Stimulated activated effector memory CD8-positive, alpha-beta T cell treated with anti-CD3 and anti-CD28 coated beads, Interleukin-12 subunit alpha, Interleukin-12 subunit beta, amount 100 ng/mL, for 72 hours (primary cell): ENCODE data around the gene TK1.

Experiments used
- ATAC-seq: fragments of 150-1000 bp; cut with Tn5 transposase; 2 replicates; pipeline ENCODE4 v1.10.0; 2021
- DNase-seq, 2 donors: peaks; one replicate each; pipeline ENCODE4 v3.0.0; 2021 to 2022; ENCODE audit warnings: low spot score in 2 of 2
- H3K27ac Mint-ChIP-seq: one replicate; pipeline ENCODE4 v1.8.0; 2022; ENCODE audit warnings: mild to moderate bottlenecking, mixed read lengths
- H3K36me3 Mint-ChIP-seq: one replicate; pipeline ENCODE4 v1.8.0; 2022; ENCODE audit warnings: mild to moderate bottlenecking, mixed read lengths
- H3K4me1 Mint-ChIP-seq: one replicate; pipeline ENCODE4 v1.8.0; 2022; ENCODE audit warnings: mixed read lengths
- H3K4me3 Mint-ChIP-seq: one replicate; pipeline ENCODE4 v1.8.0; 2022; ENCODE audit warnings: mild to moderate bottlenecking, mixed read lengths
- H3K9me3 Mint-ChIP-seq: one replicate; pipeline ENCODE4 v1.8.0; 2022; ENCODE audit warnings: mixed read lengths

TK1 gene

DNA sequence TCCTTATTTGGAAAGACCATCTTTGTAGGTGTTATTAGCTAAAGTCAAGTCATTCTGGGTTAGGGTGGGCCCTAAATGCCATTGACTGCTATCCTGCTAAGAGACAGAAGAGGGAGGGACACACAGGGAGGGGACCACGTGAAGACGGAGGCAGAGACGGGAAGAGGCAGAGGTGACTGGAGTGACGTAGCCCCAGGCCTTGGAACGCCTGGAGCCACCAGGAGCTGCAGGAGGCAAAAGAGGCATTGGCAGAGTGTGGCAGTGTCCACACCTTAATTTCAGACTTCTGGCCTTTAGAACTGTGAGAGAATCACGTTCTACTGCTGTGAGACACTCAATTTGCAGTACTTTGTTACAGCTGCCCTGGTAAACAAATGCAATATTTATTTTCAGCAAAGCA is 13.6 kb upstream of the TK1 start:
- no peaks in the 10 kb centered on the region for H3K9me3 Mint-ChIP-seq
- DNase-seq (no peak), ATAC-seq (no peak)
- H3K4me1 Mint-ChIP-seq: peaks cover 7% of the 10 kb centered on the region
- peaks cover 25% of the 10 kb centered on the region for H3K36me3 Mint-ChIP-seq
- no peak overlapping the region for H3K27ac Mint-ChIP-seq
- no peak overlapping the region for H3K4me3 Mint-ChIP-seq

- Mint-ChIP-seq H3K4me1 (peaks cover 7% of the 10 kb centered on the region), H3K27ac (peak overlapping the region; percentile 23), H3K9me3 (no peaks in the 10 kb centered on the region), H3K4me3 (no peak overlapping the region), H3K36me3 (peaks cover 55% of the 10 kb centered on the region)
- no peak for DNase-seq
- no peak for ATAC-seq
Observed at GRCh38 chr17:78197147-78197832, 10.4 kb upstream of the TK1 start.

GRCh38 chr17:78196716-78197115 is 9.9 kb upstream of the TK1 start:
- no peak for ATAC-seq
- no peak for DNase-seq
- no peaks in the 10 kb centered on the region for H3K9me3 Mint-ChIP-seq
- H3K27ac Mint-ChIP-seq: no peak overlapping the region
- H3K4me3 Mint-ChIP-seq: no peak overlapping the region
- peaks cover 7% of the 10 kb centered on the region for H3K4me1 Mint-ChIP-seq
- H3K36me3 Mint-ChIP-seq: peaks cover 60% of the 10 kb centered on the region

- Mint-ChIP-seq H3K36me3 (peaks cover 64% of the 10 kb centered on the region), H3K4me1 (peaks cover 32% of the 10 kb centered on the region), H3K9me3 (no peaks in the 10 kb centered on the region), H3K4me3 (peak overlapping the region; percentile 74), H3K27ac (peak overlapping the region; percentile 81)
- ATAC-seq (peak; percentile 5), DNase-seq (no peak)
Observed at GRCh38 chr17:78185981-78186691, 716 bp downstream of the TK1 start.

GRCh38 chr17:78184868-78185267 is 2.0 kb downstream of the TK1 start:
- peak overlapping the region; percentile 74 for H3K4me3 Mint-ChIP-seq
- DNase-seq (no peak), ATAC-seq (no peak)
- H3K36me3 Mint-ChIP-seq: peaks cover 69% of the 10 kb centered on the region
- peaks cover 37% of the 10 kb centered on the region for H3K4me1 Mint-ChIP-seq
- H3K9me3 Mint-ChIP-seq: no peaks in the 10 kb centered on the region
- no peak overlapping the region for H3K27ac Mint-ChIP-seq

GRCh38 chr17:78184351-78184750 is 2.5 kb downstream of the TK1 start:
- Mint-ChIP-seq H3K4me3 (peak overlapping the region; percentile 74), H3K4me1 (peaks cover 36% of the 10 kb centered on the region), H3K36me3 (peaks cover 74% of the 10 kb centered on the region), H3K9me3 (no peaks in the 10 kb centered on the region), H3K27ac (no peak overlapping the region)
- ATAC-seq: no peak
- no peak for DNase-seq

DNA sequence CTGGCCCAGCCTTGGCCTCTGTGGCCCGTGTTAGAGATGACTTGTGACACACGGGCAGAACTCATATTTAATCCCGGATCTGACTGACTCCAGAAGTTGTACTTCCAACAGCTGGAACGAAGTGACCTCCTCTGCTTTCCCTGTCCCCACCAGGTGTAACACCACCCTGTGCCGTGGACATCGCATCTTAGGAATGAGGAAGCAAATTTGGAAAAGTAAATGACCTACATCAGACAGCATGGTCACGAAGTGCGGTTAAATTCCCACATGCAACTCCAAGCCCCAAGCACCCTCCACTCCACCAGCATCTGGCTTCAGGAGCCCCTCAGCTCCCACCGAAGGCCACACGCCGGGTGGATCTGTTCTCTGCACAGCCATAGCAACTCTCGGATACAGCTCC is 2.9 kb downstream of the TK1 start:
- no peak overlapping the region for H3K27ac Mint-ChIP-seq
- DNase-seq (no peak), ATAC-seq (no peak)
- H3K9me3 Mint-ChIP-seq: no peaks in the 10 kb centered on the region
- peaks cover 78% of the 10 kb centered on the region for H3K36me3 Mint-ChIP-seq
- peak overlapping the region; percentile 74 for H3K4me3 Mint-ChIP-seq
- H3K4me1 Mint-ChIP-seq: peaks cover 36% of the 10 kb centered on the region

DNA sequence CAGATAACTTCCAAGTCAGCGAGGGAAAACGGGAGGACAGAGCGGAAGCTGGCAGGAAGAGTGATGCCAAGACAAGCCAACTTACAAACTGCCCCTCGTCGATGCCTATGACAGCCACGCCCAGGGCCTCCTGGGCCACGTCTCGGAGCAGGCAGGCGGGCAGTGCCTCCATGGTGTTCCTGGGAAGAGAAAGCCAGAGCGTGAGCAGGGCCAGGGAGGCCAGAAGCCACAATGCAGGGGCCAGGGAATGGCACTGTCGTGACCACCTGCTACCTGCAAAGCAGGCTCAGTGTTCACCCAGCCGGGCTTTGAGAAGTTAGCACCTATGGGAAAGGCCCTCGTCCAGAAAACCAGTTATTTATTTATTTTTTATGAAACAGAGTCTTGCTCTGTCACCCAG is 4.3 kb downstream of the TK1 start:
- peaks cover 92% of the 10 kb centered on the region for H3K36me3 Mint-ChIP-seq
- no peak overlapping the region for H3K27ac Mint-ChIP-seq
- H3K9me3 Mint-ChIP-seq: no peaks in the 10 kb centered on the region
- peaks cover 31% of the 10 kb centered on the region for H3K4me1 Mint-ChIP-seq
- DNase-seq: no peak
- no peak for ATAC-seq
- no peak overlapping the region for H3K4me3 Mint-ChIP-seq

- Mint-ChIP-seq H3K4me3 (peak overlapping the region; percentile 15), H3K4me1 (peaks cover 40% of the 10 kb centered on the region), H3K27ac (peak overlapping the region; percentile 2), H3K36me3 (peaks cover 98% of the 10 kb centered on the region), H3K9me3 (no peaks in the 10 kb centered on the region)
- no peak for DNase-seq
- ATAC-seq: no peak
Observed at GRCh38 chr17:78180508-78180907, 6.3 kb downstream of the TK1 start.

GRCh38 chr17:78180083-78180482 is 6.8 kb downstream of the TK1 start:
- Mint-ChIP-seq H3K4me3 (peak overlapping the region; percentile 15), H3K9me3 (no peaks in the 10 kb centered on the region), H3K4me1 (peaks cover 38% of the 10 kb centered on the region), H3K27ac (peak overlapping the region; percentile 2), H3K36me3 (peaks cover 98% of the 10 kb centered on the region)
- DNase-seq: no peak
- ATAC-seq: peak; percentile 22

- H3K4me1 Mint-ChIP-seq: peaks cover 32% of the 10 kb centered on the region
- H3K9me3 Mint-ChIP-seq: no peaks in the 10 kb centered on the region
- no peak for ATAC-seq
- DNase-seq: no peak
- H3K36me3 Mint-ChIP-seq: peaks cover 98% of the 10 kb centered on the region
- H3K27ac Mint-ChIP-seq: no peak overlapping the region
- peak overlapping the region; percentile 15 for H3K4me3 Mint-ChIP-seq
Observed at GRCh38 chr17:78179372-78179771, 7.5 kb downstream of the TK1 start.

DNA sequence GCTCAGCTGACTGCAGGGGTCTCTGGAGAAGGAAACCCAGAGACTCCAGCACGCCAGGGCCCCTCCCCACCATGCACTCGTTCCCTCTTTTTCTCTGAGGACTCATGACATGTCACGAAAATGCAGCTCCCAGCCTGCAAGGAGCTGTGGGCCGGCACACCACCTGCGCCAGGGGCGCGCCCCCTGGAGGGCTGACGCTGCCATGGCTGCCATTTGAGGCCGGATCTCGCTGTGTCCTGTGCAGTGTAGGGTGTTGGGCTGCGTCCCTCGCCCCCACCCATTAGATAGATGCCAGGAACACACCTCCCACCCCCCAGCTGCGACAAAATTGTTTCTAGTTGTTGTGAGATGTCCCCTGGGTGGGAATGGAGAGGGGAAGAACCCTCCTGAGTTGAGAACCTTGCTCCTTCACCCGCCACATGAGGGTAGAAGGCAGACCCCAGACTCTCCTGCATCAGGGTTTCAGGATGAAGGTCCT is 10.3 kb downstream of the TK1 start:
- Mint-ChIP-seq H3K9me3 (no peaks in the 10 kb centered on the region), H3K27ac (peak overlapping the region; percentile 61), H3K4me1 (peaks cover 50% of the 10 kb centered on the region), H3K4me3 (no peak overlapping the region), H3K36me3 (peaks cover 98% of the 10 kb centered on the region)
- peak; percentile 68 to 84 for DNase-seq
- peak; percentile 81 for ATAC-seq

- no peak overlapping the region for H3K27ac Mint-ChIP-seq
Observed at GRCh38 chr17:78175643-78175981, 11.2 kb downstream of the TK1 start.

DNA sequence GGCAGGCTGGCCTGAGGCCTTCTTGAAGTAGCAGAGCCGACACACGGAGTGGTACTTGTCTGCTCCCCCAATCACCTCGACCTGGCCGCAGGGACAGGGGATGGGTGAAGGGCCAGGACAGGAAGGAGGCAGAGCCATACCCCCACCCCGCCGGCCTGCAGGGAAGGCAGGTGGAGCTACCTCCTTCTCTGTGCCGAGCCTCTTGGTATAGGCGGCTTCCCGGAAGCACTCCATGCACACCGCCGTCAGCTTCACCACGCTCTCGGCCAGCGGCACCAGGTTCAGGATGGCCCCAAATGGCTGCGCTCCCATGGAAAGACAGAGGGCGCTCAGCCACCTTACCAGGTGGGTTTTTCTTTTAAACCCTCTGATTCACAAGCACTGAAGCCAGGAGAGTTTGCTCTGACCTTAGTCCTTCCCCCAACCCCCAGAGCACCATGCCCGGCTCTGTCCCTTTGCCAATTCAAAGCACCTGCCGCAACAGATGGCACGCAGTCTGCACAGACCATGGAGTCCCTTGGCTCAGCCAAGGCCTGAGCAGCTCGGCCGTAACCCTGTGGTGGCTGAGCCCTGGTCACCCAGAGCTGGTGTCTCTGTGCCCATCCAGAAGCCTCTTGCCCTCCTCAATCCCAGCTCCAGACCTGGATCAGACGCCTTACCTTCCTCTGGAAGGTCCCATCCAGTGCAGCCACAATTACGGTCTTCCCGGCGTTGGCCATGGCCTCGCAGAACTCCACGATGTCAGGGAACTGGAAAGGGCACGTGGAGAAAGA is 11.8 kb downstream of the TK1 start:
- H3K27ac Mint-ChIP-seq: no peak overlapping the region
- H3K9me3 Mint-ChIP-seq: no peaks in the 10 kb centered on the region
- H3K4me3 Mint-ChIP-seq: no peak overlapping the region
- H3K36me3 Mint-ChIP-seq: peaks cover 98% of the 10 kb centered on the region
- peaks cover 56% of the 10 kb centered on the region for H3K4me1 Mint-ChIP-seq
- no peak for DNase-seq
- no peak for ATAC-seq

More at GRCh38 chr17:78175643-78175981, 11.2 kb downstream of the TK1 start:
- Mint-ChIP-seq H3K4me1 (peaks cover 56% of the 10 kb centered on the region), H3K4me3 (no peak overlapping the region), H3K36me3 (peaks cover 98% of the 10 kb centered on the region), H3K9me3 (no peaks in the 10 kb centered on the region)
- DNase-seq (no peak), ATAC-seq (no peak)

DNA sequence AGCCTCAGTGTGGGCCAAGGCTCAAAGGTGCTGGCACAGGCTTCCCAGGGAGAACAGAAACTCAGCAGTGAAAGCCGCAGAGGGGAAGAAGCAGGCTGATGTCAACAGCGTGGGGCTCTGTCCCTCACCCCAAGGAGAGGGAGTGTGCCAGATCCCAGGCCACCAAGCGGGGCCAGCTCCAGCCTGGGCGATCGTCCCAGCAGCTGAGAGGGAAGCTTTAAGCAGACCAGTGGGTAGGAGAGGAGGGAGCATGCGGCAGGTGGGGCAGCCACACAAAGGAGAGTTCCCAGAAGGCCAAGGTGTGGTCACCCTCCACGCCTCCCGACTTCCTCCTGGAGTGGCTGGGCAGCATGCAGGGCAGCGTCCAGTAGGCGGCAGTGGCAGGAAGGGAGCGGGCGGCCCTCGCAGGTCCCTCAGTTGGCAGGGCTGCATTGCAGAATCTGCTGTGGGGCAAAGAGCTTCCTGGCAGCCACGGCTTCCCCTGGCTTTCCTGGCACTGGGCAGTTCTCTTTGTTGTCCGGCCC is 12.4 kb downstream of the TK1 start:
- H3K4me1 Mint-ChIP-seq: peaks cover 59% of the 10 kb centered on the region
- no peak for ATAC-seq
- H3K4me3 Mint-ChIP-seq: no peak overlapping the region
- H3K27ac Mint-ChIP-seq: peak overlapping the region; percentile 94
- no peaks in the 10 kb centered on the region for H3K9me3 Mint-ChIP-seq
- peaks cover 98% of the 10 kb centered on the region for H3K36me3 Mint-ChIP-seq
- DNase-seq: no peak
